Ramos (cell line): ENCODE data around the gene ADRM1.

Experiments
- in situ Hi-C: fragments of 300-500 bp; cut with MboI; formaldehyde crosslinking; loops from one replicate; pipeline ENCODE4 v1.14.3; 2022; ENCODE audit warnings: low sequenced_read_pairs; ENCODE audit not compliant: unreplicated experiment

ADRM1 gene

DNA sequence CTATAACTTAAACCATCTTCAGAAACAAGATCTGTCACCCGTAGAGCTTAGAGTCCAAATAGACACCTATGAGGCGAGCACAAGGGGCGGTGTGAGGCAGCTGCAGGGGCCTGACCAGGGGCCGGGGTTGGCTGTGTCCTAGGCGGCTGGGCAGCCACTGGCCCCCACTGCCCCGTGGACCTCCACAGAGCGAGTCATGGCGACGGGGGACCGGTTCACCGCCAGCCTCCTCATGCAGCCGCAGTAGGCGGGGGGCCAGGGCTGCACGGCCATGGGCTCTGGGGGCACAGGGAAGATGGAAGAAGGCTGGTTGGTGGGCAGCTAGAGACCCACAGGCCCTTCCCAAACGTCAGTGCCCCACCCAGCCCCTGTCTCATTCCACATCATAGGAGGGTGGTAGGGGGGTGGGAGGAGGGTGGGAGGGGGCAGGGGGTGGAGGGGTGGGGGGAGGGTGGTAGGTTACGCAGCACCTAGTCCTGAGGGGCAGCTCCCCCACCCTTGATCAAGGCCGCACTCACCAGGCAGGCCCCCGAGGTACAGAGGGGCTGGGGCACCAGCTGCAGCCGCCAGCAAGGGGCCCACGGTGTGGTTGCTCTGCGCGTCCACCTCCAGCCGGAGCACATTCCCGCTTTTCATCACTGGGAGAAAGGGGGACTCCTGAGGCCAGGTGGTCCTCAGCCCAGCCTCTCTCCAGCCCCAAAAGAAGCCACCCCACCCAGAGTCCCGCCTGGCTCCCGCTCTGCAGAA, 6.6 kb downstream of the ADRM1 start:
- in situ Hi-C loops: loop anchor here (5.0 kb wide), 1 partner anchor 73 kb away; no protein-coding TSS in a partner anchor

DNA sequence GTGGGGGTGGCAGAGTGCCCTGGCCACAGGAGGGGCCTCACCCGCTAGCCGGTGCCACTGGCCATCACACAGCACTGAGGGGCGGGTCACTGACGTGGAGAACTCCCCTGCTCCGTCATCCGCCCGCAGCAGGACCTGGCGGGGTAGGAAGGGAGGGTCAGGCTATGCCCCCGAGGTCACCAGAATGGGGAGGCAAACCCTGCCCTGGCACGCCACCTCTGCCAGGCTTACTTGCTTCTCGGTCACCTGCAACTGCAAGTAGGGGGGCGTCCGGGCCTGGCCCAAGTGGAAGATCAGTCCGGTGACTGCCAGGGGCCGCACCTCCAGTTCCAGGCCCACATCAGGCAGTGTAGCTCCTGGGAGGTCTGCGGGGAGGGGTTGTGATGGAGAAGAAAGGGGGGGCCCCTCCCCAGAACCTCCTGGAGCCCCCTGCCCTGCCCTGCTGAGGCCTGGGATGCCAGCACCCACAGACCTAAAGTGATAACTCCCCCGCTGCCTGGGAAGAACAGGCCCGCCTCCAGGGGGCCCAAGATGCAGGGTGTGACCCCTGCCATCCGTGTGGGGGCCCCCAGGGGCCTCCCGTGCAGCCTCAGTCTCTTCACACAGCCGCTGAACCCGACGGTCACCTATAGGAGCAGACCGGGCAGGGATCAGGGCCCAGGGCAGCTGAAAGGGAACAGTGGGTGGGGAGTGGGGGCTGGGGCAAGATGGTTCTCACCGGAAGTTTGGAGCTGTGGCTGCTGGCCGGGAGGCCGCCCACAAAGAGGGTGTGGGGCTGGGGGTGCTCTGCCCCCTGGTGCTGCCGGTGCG, 7.4 kb downstream of the ADRM1 start:
- in situ Hi-C loops: loop anchor here (5.0 kb wide), 1 partner anchor 72 kb away; no protein-coding TSS in a partner anchor

DNA sequence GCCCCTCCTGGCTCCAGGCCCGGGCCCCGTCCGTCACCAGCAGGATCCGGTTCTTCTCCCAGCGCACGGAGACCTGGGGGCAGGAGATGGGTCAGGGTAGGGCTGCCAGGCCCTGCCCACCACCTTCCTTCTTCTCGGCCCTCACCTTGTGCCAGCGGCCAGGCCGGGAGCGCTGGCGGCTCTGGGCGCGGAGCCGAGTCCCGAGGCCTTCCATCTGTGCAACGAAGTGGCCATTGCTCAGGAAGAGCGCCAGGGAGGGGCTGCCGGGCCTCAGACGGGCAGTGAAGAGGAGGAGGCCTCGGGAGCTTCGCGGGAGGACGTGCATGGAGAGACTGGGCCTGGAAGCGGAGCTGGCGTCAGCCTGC, 7.9 kb downstream of the ADRM1 start:
- in situ Hi-C loops: no loop called here

DNA sequence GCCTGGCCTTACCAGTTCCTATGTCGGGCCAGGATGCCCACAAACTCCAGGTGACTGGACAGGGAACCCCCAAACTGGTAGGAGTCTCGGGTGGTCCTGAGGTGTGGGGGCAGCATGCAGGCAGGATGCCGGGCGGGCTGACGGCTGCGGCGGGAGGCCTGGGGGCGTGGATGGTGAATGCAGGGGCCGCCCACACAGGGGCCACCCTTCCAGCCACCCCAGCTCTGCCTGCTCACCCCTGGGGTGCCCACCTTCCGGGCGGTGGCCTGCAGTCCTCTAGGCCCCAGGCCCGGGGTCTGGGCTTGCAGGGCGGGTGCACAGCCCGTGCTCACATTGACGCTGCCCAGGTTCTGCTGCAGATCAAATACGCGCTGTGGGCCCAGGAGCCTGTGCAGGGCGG, 8.4 kb downstream of the ADRM1 start:
- in situ Hi-C loops: no loop called here

DNA sequence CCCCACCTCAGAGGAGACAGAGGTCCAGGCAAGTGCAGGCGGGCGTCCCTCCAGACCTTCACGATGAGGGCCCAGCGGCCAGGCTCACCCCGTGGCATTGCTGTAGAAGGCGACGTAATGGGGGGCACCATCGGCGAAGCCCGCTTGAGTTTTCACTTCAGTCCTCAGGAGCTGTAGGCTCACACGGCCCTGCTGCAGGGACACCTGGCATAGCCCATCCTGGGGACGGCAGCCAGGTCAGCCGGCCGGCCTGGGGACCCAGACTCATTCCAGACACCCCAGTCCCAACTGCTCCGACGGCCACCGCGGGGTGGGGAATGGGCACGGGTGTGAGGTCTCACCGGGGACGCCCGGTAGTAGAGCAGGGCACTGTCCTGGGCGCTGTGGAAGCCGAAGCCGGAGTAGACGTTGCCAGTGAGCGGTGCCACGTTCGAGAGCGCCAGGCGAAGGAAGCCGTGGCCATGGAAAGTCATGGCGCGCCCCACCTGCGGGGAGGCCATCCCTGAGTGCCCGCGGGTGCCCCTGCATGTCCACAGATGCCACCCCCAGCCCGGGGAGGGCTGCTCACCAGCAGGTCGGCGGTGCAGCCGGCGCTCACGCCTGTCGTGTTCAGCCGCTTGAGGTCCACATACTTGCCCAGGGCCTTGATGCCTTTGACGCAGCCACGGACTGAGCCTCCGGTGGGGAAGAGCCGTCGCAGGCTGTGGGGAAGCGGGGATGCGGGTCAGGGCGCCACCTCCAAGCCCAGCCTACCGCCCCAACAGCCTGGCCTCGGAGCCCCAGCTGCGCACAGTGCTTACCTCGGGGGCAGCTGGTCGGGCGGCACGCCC, 9.2 kb downstream of the ADRM1 start:
- in situ Hi-C loops: no loop called here

DNA sequence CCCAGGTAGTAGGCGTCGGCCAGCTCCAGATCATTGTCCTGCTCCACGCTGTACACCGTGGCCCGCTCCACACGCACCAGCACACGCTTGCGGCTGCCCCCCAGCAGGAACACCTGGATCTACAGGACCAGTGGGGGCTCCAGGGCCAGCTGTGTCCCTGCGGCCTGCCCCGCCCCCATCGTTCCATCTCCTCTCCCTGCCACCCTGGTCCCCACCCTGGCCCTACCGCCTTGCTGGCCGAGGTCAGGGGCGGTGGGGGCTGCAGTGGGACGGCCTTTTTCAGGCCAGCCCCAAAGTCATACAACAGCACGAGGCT, 9.8 kb downstream of the ADRM1 start:
- in situ Hi-C loops: no loop called here

DNA sequence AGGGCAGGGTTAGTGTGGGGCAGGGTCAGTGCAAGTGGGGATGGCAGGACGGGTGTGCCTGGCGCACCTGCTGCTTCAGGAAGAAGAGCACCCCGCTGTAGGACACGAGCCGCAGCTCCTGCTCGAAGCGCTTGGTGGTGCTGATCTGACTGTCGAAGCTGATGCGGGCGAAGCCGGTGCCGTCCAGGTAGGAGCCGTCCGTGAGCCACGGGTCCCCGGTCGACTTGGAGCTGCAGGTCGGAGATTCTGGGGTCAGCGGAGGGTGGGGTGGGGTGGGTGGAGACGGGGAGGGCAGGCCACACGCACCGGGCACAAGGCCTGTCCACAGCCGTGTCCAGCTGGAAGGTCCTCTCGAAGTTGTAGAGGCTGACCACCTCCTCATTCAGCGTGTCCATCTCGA, 10.2 kb downstream of the ADRM1 start:
- in situ Hi-C loops: no loop called here

DNA sequence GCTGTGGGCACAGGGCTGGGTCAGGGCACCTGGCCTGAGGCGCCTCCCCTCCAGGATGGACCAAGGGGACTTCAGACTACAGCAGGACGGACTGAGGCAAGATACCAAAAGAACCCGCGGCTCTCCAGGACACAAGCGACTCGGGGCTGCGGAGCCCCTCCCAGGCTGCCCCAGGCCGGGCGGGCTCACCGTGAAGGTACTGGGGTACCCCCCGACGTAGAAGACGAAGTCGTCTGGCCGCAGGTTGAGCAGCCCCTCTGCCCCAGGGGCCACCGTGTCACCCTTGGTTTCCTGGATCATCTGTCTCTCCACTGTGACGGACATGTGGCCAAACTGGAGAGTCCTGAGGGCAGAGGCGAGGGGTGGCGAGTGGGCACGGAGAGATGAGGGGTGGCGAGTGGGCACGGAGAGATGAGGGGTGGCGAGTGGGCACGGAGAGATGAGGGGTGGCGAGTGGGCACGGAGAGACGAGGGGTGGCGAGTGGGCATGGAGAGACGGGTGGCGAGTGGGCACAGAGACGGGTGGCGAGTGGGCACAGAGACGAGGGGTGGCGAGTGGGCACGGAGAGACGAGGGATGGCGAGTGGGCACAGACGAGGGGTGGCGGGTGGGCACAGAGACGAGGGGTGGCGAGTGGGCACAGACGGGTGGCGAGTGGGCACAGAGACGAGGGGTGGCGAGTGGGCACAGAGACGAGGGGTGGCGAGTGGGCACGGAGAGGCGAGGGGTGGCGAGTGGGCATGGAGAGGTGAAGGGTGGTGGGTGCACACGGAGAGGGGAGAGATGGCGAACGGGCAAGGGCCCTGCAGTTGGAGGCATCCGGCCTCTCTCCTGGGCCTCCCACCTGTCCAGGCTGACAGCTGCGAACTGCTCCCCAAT, 10.9 kb downstream of the ADRM1 start:
- in situ Hi-C loops: no loop called here

DNA sequence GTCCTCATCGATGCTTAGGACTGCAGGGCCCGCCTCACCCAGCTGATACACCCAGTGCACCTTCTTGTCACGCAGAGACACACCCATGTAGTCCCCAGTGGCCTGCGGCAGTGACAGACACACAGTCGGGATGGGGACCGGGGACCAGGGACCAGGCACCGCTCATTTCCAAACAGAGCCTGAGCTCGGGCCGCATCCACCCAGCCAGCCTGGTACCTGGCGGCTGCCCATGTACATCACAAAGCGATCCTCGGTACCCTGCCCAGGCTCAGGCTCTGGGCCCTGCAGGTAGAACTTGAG, 11.5 kb downstream of the ADRM1 start:
- in situ Hi-C loops: no loop called here

DNA sequence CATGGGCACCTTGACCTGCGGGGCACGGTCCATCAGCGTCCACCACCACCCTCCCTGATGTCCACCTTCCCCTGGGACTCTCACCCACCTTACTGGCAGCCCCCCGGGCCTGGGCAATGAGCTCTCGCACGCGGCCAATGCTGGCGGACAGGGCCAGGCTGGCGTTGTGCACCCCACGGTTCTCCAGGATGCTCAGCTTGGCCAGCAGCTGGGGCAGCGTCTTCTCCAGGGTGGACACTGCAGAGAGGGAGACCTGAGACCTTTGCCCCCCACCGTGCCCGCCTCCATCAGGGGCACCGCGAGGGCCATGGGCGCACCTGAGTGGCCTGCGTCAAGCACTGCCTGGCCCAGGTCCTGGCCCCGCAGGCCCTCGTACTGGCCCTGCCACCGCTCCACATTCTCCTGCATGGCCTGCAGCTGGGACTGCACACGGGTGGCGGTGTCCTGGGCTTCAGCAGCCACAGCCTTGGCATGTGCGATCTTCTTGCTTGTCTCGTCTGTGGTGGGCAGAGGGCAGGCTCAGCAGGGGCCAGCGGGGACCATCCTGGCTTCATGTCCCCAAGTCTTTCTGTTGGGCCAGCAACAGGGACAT, 12.0 kb downstream of the ADRM1 start:
- in situ Hi-C loops: no loop called here

DNA sequence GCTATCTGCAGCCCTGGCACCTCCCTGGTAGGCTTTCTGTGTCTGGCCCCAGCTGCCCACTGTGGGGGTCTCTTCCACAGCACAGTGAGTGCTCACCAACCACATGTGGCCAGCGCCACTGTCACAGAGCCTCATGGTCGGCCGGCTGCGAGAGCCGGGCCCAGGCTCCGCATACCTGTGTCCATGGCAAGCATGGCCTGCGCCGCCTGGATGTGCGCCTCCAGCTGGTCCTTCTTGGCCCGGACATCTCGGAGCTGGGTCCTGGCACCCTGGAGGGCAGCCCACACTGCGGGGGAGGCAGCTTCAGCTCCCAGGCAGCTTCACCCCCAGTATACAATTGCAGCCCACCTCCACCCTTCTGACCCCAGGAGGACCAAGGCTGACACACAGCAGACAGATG, 13.0 kb downstream of the ADRM1 start:
- in situ Hi-C loops: no loop called here

DNA sequence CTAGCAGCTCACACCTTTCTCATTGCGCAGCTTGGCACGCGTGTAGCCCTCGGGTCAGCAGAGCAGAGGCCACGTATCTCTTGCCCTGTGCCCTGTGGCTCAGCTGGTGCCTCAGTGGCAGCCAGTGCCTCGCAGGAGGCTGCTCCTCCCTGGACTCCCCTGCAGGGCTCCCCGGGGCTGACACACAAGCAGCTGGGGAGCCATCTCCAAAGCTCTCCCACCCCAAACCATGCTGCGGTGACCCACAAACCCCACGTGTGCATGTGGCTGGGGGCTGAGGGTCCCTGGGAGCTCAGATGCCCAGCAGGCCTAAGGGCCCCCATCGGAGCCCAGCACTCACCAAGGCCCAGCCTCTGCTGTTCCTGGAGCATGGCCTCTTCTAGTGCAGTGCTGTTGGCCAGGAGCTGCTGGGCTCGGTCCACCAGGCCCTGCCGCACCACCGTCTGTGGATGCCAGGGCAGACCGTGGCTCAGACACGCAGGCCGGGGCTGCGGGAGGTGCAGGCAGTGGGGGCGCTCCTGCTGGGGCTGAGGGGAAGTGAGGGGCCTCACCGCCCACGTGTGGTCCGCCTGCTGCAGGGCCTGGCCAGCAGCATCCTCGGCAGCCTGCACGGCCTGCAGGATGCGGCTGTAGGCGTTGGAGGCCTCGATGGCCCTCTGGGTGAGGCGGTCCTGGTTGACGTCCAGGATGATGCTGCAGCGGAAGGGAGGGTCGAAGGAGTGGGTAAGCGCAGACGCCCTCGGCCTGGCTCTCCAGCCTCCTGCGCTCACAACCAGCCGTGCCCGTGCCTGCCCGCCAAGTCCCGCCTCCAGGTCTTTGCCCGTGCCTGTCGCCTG, 13.8 kb downstream of the ADRM1 start:
- in situ Hi-C loops: no loop called here

DNA sequence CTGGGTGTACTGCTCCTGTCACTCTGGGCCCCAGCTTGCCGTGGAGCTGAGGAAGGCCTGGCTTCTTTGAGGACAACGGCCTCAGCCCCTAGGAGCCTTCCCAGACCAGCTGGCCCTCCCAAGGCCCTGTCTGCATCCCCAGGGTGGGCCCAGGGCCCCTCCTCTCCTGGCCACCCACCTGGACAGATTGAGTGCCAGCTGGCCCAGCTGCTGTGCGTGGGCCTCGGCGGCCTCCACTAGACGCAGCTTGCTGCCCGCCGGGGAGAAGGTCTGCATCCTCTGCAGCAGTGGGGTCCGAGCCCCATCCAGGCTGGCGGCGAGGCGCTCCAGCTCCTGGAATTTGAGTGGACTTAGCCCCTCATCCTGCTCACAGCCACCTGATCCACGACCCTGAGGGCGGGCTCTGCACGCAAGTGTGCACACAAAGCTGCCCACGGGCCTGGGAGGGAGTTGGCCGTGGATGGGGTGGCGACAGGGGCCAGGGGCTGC, 14.4 kb downstream of the ADRM1 start:
- in situ Hi-C loops: no loop called here

DNA sequence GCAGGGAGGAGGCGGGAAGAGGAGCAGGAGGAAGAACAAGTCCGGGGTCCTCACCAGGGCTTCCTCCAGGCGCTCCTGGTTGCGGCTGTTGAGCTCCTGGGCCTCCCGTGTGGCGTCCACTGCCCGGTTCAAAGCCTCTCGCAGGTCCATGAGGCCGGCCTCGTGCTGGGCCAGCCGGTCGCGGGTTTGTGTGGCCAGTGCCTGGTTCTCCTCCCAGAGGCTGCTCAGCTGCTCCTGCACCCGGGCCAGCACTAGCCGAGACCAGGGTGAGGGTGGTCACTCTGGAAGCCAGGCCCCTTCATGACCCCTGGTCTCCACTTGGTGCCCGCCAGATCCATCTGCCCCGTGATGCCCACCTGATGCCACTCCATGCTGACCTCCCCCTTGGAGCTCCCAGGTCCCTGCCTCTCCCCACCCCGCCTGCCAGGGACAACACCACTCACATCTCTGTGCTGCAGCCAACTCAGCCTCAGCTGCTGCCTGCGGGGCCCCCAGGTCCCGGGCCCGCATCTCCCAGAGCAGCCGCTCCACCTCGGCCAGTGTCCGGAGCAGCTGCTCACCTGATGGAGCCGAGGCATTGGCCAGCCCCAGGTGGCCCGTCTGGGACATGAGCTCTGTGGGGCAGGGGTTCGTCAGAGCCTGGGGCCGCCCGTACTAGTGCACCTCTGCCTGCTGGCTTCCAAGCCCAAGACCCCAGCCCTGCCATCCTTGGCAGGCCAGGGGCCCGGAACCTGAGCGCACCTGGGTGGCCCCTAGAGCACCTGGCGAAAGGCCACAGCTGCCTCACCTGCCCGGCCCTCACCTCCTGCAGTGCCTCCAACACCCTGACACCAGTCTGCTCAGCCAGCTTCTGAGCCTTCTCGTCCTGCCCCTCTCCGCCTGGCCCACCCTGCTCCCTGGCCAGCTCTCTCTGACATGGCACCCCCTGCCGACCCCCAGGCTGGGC, 15.9 kb downstream of the ADRM1 start:
- in situ Hi-C loops: no loop called here

DNA sequence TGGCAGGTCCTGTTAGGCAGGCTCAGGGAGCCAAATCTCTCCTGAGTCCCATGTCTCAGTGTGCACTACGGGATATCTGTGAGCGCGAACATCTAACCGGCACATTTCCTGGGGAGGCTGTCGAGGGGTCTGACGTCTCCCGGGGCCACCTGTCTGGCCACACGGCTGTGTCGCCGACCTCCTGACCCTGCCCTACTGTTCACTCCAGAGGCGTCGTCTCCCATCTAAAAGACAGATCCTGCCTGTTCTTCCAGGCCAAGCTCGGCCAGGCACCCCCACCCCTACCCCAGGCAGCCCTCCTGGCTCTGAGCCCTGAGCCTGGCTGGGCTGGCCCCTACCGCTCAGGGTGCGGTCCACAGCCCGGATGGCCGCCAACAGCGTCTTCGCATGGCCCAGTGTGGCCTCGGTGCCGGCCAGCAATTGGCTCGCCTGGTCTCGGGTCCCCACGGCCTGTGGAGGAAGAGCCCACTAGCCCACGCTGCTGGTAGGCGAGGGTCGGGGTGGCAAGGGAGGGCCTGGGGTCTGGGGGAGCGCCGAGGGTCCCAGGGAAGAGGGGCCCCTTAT, 16.6 kb downstream of the ADRM1 start:
- in situ Hi-C loops: no loop called here

DNA sequence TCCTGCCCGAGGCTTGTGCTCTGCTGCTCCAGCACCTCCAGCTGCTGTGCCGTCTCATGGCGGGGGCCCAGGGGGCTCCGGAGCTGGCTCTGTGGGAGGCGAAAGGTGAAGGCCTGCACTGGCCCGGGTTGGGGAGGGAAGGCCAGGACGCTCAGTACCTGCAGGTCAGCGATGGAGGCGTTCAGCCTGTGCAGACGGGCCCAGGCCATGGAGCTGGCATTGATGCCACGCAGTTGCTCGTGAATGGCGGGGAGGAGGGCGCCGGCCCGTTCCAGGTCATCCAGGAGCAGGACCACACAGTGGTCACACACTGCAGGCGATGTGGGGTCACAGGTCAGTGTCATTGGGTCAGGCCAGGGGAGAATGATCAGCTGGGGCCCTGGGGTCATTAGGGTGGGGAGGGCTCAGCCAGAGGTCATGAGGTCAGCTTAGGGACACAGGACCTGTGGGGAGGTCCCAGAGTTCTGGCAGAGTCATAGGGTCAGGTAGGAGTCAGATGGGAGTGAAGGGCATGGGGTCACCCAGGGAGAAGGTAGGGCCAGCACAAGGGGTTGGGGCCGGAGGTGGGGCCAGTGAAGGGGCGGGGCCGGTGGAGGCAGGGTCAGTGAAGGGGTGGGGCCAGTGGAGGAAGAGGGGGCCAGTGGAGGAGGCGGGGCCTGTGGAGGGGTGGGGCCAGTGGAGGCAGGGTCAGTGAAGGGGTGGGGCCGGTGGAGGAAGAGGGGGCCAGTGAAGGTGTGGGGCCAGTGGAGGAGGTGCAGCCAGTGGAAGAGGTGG, 18.0 kb downstream of the ADRM1 start:
- in situ Hi-C loops: no loop called here

DNA sequence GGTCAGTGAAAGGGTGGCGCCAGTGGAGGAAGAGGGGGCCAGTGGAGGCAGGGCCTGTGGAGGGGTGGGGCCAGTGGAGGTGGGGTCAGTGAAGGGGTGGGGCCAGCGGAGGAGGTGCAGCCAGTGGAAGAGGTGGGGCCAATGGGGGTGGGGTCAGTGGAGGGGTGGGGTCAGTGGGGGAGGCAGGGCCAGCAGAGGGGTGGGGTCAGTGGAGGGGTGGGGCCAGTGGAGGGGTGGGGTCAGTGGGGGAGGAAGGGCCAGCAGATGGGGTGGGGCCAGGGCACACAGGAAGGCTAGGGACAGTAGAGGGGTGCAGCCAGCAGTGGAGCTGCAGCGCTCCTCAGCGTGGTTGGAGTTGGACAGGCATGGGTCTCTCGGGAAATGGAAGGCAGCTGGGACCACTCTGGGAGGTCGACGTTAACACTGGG, 18.7 kb downstream of the ADRM1 start:
- in situ Hi-C loops: no loop called here
